GM12874 (cell line): ENCODE measurements around the gene MEX3B.

Experiments
- CTCF ChIP-seq: IDR thresholded peaks from 2 replicates; pipeline ENCODE4 v1.5.1; 2011; ENCODE audit warnings: low read depth, mild to moderate bottlenecking, control low read depth, low read length, moderate library complexity; ENCODE audit not compliant: insufficient read depth

MEX3B gene

GRCh38 chr15:82018201-82018600 is 27.6 kb downstream of the MEX3B start:
- no peak for TF ChIP-seq CTCF

GRCh38 chr15:82017656-82018055 is 28.2 kb downstream of the MEX3B start:
- TF ChIP-seq CTCF = no peak

- TF ChIP-seq CTCF = no peak
Measured at GRCh38 chr15:82014989-82015388, 30.8 kb downstream of the MEX3B start.

- no peak for TF ChIP-seq CTCF
Measured at GRCh38 chr15:82012908-82013307, 32.9 kb downstream of the MEX3B start.

- TF ChIP-seq CTCF = no peak
Measured at GRCh38 chr15:82005239-82005638, 40.6 kb downstream of the MEX3B start.

GRCh38 chr15:82003916-82004315 is 41.9 kb downstream of the MEX3B start:
- TF ChIP-seq CTCF = no peak

GRCh38 chr15:81992523-81992922 is 53.3 kb downstream of the MEX3B start:
- no peak for TF ChIP-seq CTCF
